Stimulated activated naive CD8-positive, alpha-beta T cell treated with anti-CD3 and anti-CD28 coated beads, Interleukin-15, amount 100 ng/mL, for 72 hours (primary cell): Measurements from ENCODE around the gene MAP1B.

Experiments used
- ATAC-seq: fragments of 150-1000 bp; cut with Tn5 transposase; 2 replicates; pipeline ENCODE4 v1.10.0; 2021; ENCODE audit warnings: mild to moderate bottlenecking, moderate library complexity
- DNase-seq, 2 donors: peaks; one replicate each; pipeline ENCODE4 v3.0.0; 2021 to 2022
- H3K27ac Mint-ChIP-seq, 2 donors: one replicate each; pipeline ENCODE4 v1.8.0; 2022; ENCODE audit warnings: mild to moderate bottlenecking in 2 of 2, mixed read lengths in 2 of 2, moderate library complexity in 2 of 2
- H3K27me3 Mint-ChIP-seq: one replicate; pipeline ENCODE4 v1.8.0; 2022; ENCODE audit warnings: mixed read lengths
- H3K4me1 Mint-ChIP-seq: one replicate; pipeline ENCODE4 v1.8.0; 2022; ENCODE audit warnings: mild to moderate bottlenecking, mixed read lengths
- H3K4me3 Mint-ChIP-seq, 2 donors: one replicate each; pipeline ENCODE4 v1.8.0; 2022; ENCODE audit warnings: mild to moderate bottlenecking in 2 of 2, mixed read lengths in 2 of 2, moderate library complexity in 1 of 2
- H3K9me3 Mint-ChIP-seq, 2 donors: one replicate each; pipeline ENCODE4 v1.8.0; 2022; ENCODE audit warnings: mixed read lengths in 2 of 2

MAP1B gene

GRCh38 chr5:72138943-72139521 is 31.8 kb downstream of the MAP1B start:
- peaks cover 65% of the 10 kb centered on the region for H3K27me3 Mint-ChIP-seq
- H3K27ac Mint-ChIP-seq, result peak overlapping the region in 1 of 2 donors; percentile 42
- ATAC-seq, result peak; percentile 100
- H3K4me3 Mint-ChIP-seq, result no peak overlapping the region
- H3K4me1 Mint-ChIP-seq, result peaks cover 16% of the 10 kb centered on the region
- no peaks in the 10 kb centered on the region for H3K9me3 Mint-ChIP-seq
- peak; percentile 19 to 28 for DNase-seq

- Mint-ChIP-seq H3K4me1 (peaks cover 16% of the 10 kb centered on the region), H3K27ac (no peak overlapping the region), H3K27me3 (peaks cover 71% of the 10 kb centered on the region), H3K9me3 (no peaks in the 10 kb centered on the region), H3K4me3 (no peak overlapping the region)
- DNase-seq, result no peak
- ATAC-seq, result no peak
Measured at GRCh38 chr5:72140711-72141110, 33.4 kb downstream of the MAP1B start.

GRCh38 chr5:72141440-72142355 is 34.4 kb downstream of the MAP1B start:
- no peak overlapping the region for H3K27ac Mint-ChIP-seq
- ATAC-seq (no peak), DNase-seq (no peak)
- H3K27me3 Mint-ChIP-seq, result peaks cover 64% of the 10 kb centered on the region
- no peak overlapping the region for H3K4me3 Mint-ChIP-seq
- peaks cover 16% of the 10 kb centered on the region for H3K4me1 Mint-ChIP-seq
- H3K9me3 Mint-ChIP-seq, result no peaks in the 10 kb centered on the region

GRCh38 chr5:72144762-72145161 is 37.5 kb downstream of the MAP1B start:
- no peak for DNase-seq
- Mint-ChIP-seq H3K9me3 (no peaks in the 10 kb centered on the region), H3K4me1 (no peaks in the 10 kb centered on the region), H3K27ac (no peak overlapping the region), H3K27me3 (peaks cover 68% of the 10 kb centered on the region), H3K4me3 (no peak overlapping the region)
- ATAC-seq, result no peak

GRCh38 chr5:72145348-72145747 is 38.1 kb downstream of the MAP1B start:
- H3K4me3 Mint-ChIP-seq, result no peak overlapping the region
- no peaks in the 10 kb centered on the region for H3K9me3 Mint-ChIP-seq
- H3K27ac Mint-ChIP-seq, result no peak overlapping the region
- H3K27me3 Mint-ChIP-seq, result peaks cover 64% of the 10 kb centered on the region
- no peak for ATAC-seq
- DNase-seq, result no peak
- H3K4me1 Mint-ChIP-seq, result no peaks in the 10 kb centered on the region

GRCh38 chr5:72146056-72146455 is 38.8 kb downstream of the MAP1B start:
- no peak overlapping the region for H3K27ac Mint-ChIP-seq
- ATAC-seq, result no peak
- H3K9me3 Mint-ChIP-seq, result no peaks in the 10 kb centered on the region
- no peak for DNase-seq
- H3K4me3 Mint-ChIP-seq, result no peak overlapping the region
- H3K4me1 Mint-ChIP-seq, result no peaks in the 10 kb centered on the region
- peaks cover 57% of the 10 kb centered on the region for H3K27me3 Mint-ChIP-seq

GRCh38 chr5:72147569-72147968 is 40.3 kb downstream of the MAP1B start:
- DNase-seq (no peak), ATAC-seq (no peak)
- H3K4me3 Mint-ChIP-seq, result no peak overlapping the region
- peaks cover 42% of the 10 kb centered on the region for H3K27me3 Mint-ChIP-seq
- no peaks in the 10 kb centered on the region for H3K9me3 Mint-ChIP-seq
- H3K27ac Mint-ChIP-seq, result no peak overlapping the region
- no peaks in the 10 kb centered on the region for H3K4me1 Mint-ChIP-seq

GRCh38 chr5:72149742-72150141 is 42.5 kb downstream of the MAP1B start:
- ATAC-seq (no peak), DNase-seq (no peak)
- H3K4me1 Mint-ChIP-seq, result no peaks in the 10 kb centered on the region
- H3K27me3 Mint-ChIP-seq, result peaks cover 20% of the 10 kb centered on the region
- H3K9me3 Mint-ChIP-seq, result no peaks in the 10 kb centered on the region
- H3K27ac Mint-ChIP-seq, result no peak overlapping the region
- H3K4me3 Mint-ChIP-seq, result no peak overlapping the region

GRCh38 chr5:72151169-72151568 is 43.9 kb downstream of the MAP1B start:
- no peaks in the 10 kb centered on the region for H3K4me1 Mint-ChIP-seq
- H3K27me3 Mint-ChIP-seq, result peaks cover 14% of the 10 kb centered on the region
- H3K9me3 Mint-ChIP-seq, result no peaks in the 10 kb centered on the region
- DNase-seq (no peak), ATAC-seq (no peak)
- H3K27ac Mint-ChIP-seq, result no peak overlapping the region
- no peak overlapping the region for H3K4me3 Mint-ChIP-seq

- no peak for DNase-seq
- Mint-ChIP-seq H3K4me3 (no peak overlapping the region), H3K9me3 (no peaks in the 10 kb centered on the region), H3K4me1 (no peaks in the 10 kb centered on the region), H3K27ac (no peak overlapping the region), H3K27me3 (peaks cover 17% of the 10 kb centered on the region)
- no peak for ATAC-seq
Measured at GRCh38 chr5:72151646-72152045, 44.4 kb downstream of the MAP1B start.

- no peak for ATAC-seq
- Mint-ChIP-seq H3K4me3 (no peak overlapping the region), H3K27ac (no peak overlapping the region)
Measured at GRCh38 chr5:72152545-72152944, 45.3 kb downstream of the MAP1B start.

GRCh38 chr5:72153551-72153950 is 46.3 kb downstream of the MAP1B start:
- Mint-ChIP-seq H3K9me3 (no peaks in the 10 kb centered on the region), H3K4me1 (no peaks in the 10 kb centered on the region), H3K4me3 (no peak overlapping the region), H3K27me3 (peaks cover 17% of the 10 kb centered on the region), H3K27ac (no peak overlapping the region)
- ATAC-seq (no peak), DNase-seq (no peak)

More at GRCh38 chr5:72152545-72152944, 45.3 kb downstream of the MAP1B start:
- Mint-ChIP-seq H3K9me3 (no peaks in the 10 kb centered on the region), H3K27me3 (peaks cover 17% of the 10 kb centered on the region), H3K4me1 (no peaks in the 10 kb centered on the region)
- no peak for DNase-seq

- no peaks in the 10 kb centered on the region for H3K4me1 Mint-ChIP-seq
- ATAC-seq, result no peak
- H3K27ac Mint-ChIP-seq, result no peak overlapping the region
- H3K9me3 Mint-ChIP-seq, result no peaks in the 10 kb centered on the region
- peaks cover 14% of the 10 kb centered on the region for H3K27me3 Mint-ChIP-seq
- no peak for DNase-seq
- H3K4me3 Mint-ChIP-seq, result no peak overlapping the region
Measured at GRCh38 chr5:72154076-72154756, 46.9 kb downstream of the MAP1B start.

- DNase-seq, result no peak
- ATAC-seq, result no peak
- Mint-ChIP-seq H3K4me3 (no peak overlapping the region), H3K27ac (no peak overlapping the region), H3K27me3 (peaks cover 9% of the 10 kb centered on the region), H3K4me1 (no peaks in the 10 kb centered on the region), H3K9me3 (no peaks in the 10 kb centered on the region)
Measured at GRCh38 chr5:72156946-72157624, 49.8 kb downstream of the MAP1B start.

- Mint-ChIP-seq H3K27me3 (peaks cover 11% of the 10 kb centered on the region), H3K4me3 (no peak overlapping the region), H3K9me3 (no peaks in the 10 kb centered on the region), H3K4me1 (no peaks in the 10 kb centered on the region), H3K27ac (no peak overlapping the region)
- no peak for ATAC-seq
- no peak for DNase-seq
Measured at GRCh38 chr5:72157625-72157962, 50.3 kb downstream of the MAP1B start.

GRCh38 chr5:72159501-72159911 is 52.2 kb downstream of the MAP1B start:
- ATAC-seq, result no peak
- H3K27me3 Mint-ChIP-seq, result peaks cover 17% of the 10 kb centered on the region
- no peak overlapping the region for H3K27ac Mint-ChIP-seq
- no peaks in the 10 kb centered on the region for H3K9me3 Mint-ChIP-seq
- no peak for DNase-seq
- H3K4me1 Mint-ChIP-seq, result no peaks in the 10 kb centered on the region
- no peak overlapping the region for H3K4me3 Mint-ChIP-seq
